Activated T-cell treated with anti-CD3 and anti-CD28 coated beads, Interleukin-2, amount 50 U/mL, for 48 hours (primary cell): ENCODE results near the gene ANKRD12.
"Not testable (repeated sequence)": the region's sequence is repeated elsewhere in the genome, so short reads cannot be mapped to it uniquely, and the experiment has no call there.

ENCODE experiments used
- DNase-seq, 2 experiments: peaks; one replicate each; pipeline ENCODE4 v3.0.0-alpha.2; 2020

ANKRD12 gene

GRCh38 chr18:9147440-9148202, 11.0 kb downstream of the ANKRD12 start:
- no peak for DNase-seq

DNA sequence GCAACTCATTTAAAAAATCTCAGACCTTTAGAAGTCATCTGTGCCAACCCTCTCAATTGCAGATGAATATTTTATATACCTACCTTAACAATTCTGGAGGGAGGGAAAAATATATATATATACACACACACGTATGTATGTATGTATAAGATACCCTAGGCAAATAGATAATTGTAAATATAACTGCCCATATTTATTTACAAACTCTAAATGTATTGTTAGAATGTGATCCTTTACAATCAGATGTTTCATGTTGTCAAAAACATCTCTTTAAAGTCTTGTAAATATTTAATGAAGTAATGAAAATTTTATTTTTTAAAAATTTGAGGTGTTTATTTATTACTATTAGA, 11.6 kb downstream of the ANKRD12 start:
- DNase-seq: no peak

- no peak for DNase-seq
These were observed 13.5 kb downstream of the ANKRD12 start for GRCh38 chr18:9150121-9150520.

DNA sequence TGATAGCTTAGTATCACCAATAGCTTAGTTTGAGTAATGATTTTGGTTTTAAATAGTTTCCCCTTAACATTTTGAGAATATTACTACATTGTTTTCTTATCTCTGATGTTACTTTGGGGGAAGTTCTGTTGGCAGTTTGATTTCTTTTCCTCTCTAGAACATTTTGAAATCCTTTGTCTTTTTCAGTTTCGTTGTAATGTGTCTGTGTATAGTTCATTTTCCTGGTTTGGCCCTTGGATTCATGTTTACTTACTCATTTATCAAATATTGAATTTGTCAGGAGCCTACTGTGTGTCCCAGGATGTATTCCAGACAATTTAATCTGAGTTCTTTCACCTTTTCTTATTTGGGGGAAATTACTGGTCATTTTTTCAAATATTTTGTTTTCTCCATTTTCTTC, 16.7 kb downstream of the ANKRD12 start:
- DNase-seq: no peak

DNA sequence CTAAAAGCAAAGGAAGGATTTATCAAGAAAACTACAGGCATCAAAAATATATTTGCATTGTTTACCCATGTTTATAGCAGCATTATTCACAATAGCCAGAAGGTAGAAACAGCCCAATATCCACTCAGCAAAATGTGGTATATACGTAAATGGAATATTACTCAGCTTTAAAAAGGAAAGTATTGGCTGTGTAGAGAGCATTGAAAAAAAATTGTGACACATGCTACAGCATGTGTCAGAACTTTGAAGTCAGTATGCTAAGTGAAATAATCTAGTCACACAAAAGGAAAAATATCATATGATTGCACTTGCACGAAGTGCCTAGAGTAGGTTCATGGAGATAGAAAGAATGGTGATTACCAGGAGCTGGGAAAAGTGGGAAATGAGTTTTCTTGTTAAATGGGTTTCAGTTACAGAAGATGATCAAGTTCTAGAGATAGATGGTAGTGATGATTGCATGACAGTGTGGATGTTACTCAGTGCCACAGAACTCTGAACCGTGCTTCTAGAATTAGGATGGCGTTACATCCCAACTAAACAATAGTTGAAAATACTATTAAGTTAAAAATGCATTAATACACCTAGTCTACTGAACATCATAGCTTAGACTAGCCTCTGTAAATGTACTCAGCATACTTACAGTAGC, 20.1 kb downstream of the ANKRD12 start:
- no peak for DNase-seq

- DNase-seq: no peak
These were observed 21.2 kb downstream of the ANKRD12 start for GRCh38 chr18:9157806-9158205.

- no peak for DNase-seq
These were observed 23.4 kb downstream of the ANKRD12 start for GRCh38 chr18:9160014-9160413.

DNA sequence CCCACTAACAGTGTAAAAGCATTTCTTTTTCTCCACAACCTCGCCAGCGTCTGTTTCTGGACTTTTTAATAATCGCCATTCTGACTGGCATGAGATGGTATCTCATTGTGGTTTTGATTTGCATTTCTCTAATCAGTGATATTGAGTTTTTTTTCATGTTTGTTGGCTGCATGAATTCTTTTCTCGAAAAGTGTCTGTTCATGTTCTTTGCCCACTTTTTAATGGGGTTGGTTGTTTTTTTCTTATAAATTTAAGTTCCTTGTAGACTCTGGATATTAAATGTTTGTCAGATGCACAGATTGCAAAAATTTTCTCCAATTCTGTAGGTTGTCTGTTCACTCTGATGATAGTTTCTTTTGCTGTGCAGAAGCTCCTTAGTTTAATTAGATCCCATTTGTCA, 26.1 kb downstream of the ANKRD12 start:
- not testable (repeated sequence) for DNase-seq

DNA sequence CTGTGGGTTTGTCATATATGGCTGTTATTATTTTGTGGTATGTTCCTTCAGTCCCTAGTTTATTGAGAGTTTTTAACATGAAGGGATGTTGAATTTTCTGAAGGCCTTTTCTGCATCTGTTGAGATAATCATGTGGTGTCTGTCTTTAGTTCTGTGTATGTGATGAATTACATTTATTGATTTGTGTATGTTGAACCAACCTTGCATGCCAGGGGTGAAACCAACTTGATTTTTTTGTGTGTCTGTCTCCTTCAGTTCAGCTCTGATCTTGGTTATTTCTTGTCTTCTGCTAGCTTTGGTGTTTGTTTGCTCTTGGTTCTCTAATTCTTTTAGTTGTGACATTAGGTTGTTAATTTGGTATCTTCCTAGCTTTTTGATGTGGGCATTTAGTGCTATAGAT, 27.6 kb downstream of the ANKRD12 start:
- not testable (repeated sequence) for DNase-seq

- not testable (repeated sequence) for DNase-seq
These were observed 29.3 kb downstream of the ANKRD12 start for GRCh38 chr18:9165883-9166282.

GRCh38 chr18:9169515-9169914, 32.9 kb downstream of the ANKRD12 start:
- DNase-seq: not testable (repeated sequence)

DNA sequence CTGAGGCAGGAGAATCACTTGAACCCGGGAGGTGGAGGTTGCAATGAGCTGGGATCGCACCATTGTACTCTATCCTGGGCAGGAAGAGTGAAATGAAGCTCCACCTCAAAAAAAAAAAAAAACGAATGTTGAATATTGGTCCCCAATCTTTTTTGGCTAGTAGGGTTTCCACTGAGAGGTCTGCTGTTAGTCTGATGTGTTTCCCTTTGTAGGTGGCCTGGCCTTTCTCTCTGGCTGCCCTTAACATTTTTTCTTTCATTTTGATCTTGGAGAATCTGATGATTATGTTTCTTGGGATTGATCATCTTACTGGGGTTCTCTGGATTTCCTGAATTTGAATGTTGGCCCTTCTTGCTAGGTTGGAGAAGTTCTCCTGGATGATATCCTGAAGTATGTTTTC, 35.3 kb downstream of the ANKRD12 start:
- DNase-seq: not testable (repeated sequence)

GRCh38 chr18:9172506-9173127, 36.0 kb downstream of the ANKRD12 start:
- DNase-seq: no peak

DNA sequence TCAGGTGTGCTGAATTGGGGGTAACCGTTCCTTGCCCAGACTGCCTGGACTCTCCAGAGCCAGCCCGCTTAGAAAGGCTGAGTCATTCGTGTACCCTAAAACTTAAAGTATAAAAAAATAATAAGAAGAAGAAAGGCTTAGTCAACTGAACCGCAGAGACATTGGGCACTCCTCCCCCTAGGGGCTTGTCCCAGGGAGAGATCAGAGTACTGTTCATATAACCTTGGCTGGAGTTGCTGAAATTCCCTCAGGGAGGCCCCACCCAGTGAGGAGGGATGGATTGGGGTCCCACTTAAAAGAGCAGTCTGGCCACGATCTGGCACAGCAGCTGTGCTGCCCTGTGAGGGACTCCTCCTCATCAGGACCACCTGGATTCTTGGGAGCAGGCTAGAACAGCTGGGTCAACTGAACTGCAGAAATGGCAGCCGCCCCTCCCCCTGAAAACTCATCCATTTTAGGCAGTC, 37.2 kb downstream of the ANKRD12 start:
- DNase-seq: no peak

- no peak for DNase-seq
These were observed 37.7 kb downstream of the ANKRD12 start for GRCh38 chr18:9174302-9174701.

GRCh38 chr18:9175115-9175514, 38.5 kb downstream of the ANKRD12 start:
- no peak for DNase-seq

GRCh38 chr18:9177031-9177430, 40.5 kb downstream of the ANKRD12 start:
- no peak for DNase-seq

DNA sequence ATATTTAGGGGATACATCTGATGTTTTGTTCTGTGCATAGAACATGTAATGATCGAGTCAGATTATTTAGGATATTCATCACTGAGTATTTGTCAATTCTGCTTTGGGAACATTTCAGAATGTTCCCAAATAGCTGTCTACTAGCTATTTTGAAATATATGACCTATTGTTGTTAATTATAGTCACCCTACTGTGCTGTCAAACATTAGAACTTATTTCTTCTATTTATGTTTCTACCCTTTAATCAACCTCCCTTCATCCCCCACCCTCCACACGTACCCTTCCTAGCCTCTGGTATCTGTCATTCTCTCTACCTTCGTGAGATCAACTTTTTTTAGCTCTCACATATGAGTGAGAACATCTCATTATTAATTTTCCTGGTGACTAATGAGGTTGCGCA, 40.9 kb downstream of the ANKRD12 start:
- DNase-seq: no peak

- no peak for DNase-seq
These were observed 42.0 kb downstream of the ANKRD12 start for GRCh38 chr18:9178557-9178956.

DNA sequence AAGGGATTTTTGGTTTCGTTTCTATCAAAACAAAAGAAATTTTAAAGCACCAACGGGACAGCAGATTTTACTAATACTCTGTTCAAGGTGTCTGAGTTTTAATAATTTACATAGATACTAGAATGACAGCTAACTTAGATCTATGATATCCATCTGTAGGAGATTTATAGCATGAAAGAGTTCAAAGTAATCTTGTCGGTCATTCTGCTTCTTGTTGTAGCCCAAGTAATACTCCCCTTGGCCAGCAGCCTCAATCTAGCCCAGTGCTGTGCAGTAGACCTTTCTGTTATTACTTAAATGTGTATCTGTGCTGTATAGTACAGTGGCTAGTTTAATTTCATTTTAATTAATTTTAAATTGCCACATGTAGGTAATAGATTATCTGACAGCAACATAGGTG, 44.7 kb downstream of the ANKRD12 start:
- no peak for DNase-seq

- DNase-seq: no peak
These were observed 46.3 kb downstream of the ANKRD12 start for GRCh38 chr18:9182852-9183399.

- no peak for DNase-seq
These were observed 48.5 kb downstream of the ANKRD12 start for GRCh38 chr18:9184998-9185613.
